LNCAP (cell line): ENCODE measurements around the gene GAL3ST2.

Source experiments
- CTCF ChIP-seq: fragments of 450-650 bp; IDR thresholded peaks from 2 replicates; pipeline ENCODE4 v1.5.1; 2017; ENCODE audit warnings: mild to moderate bottlenecking

The GAL3ST2 gene

GRCh38 chr2:241844066-241844728, 67.6 kb downstream of the GAL3ST2 start:
- no peak for TF ChIP-seq CTCF

- TF ChIP-seq CTCF, result no peak
Observed at GRCh38 chr2:241844831-241845578, 68.4 kb downstream of the GAL3ST2 start.

GRCh38 chr2:241846406-241846805, 69.8 kb downstream of the GAL3ST2 start:
- TF ChIP-seq CTCF, result no peak

GRCh38 chr2:241848761-241849615, 72.4 kb downstream of the GAL3ST2 start:
- TF ChIP-seq CTCF, result no peak

- TF ChIP-seq CTCF, result no peak
Observed at GRCh38 chr2:241849616-241850543, 73.3 kb downstream of the GAL3ST2 start.

GRCh38 chr2:241850544-241851324, 74.1 kb downstream of the GAL3ST2 start:
- TF ChIP-seq CTCF, result no peak
